Thyroid gland (tissue), 4 donors: ENCODE results near the gene ZNF778.

Experiments used
- POLR2A ChIP-seq, 2 donors: fragments of 450-650 bp; IDR thresholded peaks; one replicate each; pipeline ENCODE4 v1.6.1; 2017; ENCODE audit warnings: antibody characterized with exemption in 2 of 2, mild to moderate bottlenecking in 2 of 2, moderate library complexity in 1 of 2
- TF ChIP-seq, protein P1 (sequence below), 6 experiments: fragments of 200-600 bp in 3 of 6; fragments of 450-650 bp in 3 of 6; sonication (generic) in 3 of 6; IDR thresholded peaks; one replicate each; pipeline ENCODE4 v1.5.1; 2016 to 2019; ENCODE audit warnings: antibody characterized with exemption in 6 of 6, mild to moderate bottlenecking in 2 of 6, inconsistent platforms in 1 of 6, moderate library complexity in 1 of 6

DNA sequence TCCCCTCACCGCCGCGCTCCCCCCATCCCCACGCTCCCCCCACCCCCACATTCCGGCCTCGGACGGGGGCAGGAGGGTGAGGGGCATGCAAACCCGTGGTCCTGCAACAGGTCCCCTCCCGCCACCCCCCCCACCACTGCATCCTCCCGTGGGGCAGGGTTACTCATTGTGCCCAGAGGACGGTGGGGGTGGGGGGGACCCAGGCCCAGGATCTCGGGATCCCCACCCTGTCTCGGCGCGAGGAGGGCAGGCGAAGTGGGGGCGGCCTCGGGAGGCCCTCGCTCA lies 25.7 kb upstream of the ZNF778 start:
- TF ChIP-seq, protein P1, sequence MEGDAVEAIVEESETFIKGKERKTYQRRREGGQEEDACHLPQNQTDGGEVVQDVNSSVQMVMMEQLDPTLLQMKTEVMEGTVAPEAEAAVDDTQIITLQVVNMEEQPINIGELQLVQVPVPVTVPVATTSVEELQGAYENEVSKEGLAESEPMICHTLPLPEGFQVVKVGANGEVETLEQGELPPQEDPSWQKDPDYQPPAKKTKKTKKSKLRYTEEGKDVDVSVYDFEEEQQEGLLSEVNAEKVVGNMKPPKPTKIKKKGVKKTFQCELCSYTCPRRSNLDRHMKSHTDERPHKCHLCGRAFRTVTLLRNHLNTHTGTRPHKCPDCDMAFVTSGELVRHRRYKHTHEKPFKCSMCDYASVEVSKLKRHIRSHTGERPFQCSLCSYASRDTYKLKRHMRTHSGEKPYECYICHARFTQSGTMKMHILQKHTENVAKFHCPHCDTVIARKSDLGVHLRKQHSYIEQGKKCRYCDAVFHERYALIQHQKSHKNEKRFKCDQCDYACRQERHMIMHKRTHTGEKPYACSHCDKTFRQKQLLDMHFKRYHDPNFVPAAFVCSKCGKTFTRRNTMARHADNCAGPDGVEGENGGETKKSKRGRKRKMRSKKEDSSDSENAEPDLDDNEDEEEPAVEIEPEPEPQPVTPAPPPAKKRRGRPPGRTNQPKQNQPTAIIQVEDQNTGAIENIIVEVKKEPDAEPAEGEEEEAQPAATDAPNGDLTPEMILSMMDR (IDR thresholded peaks at IDR 0.05), result no peak
- no peak for TF ChIP-seq POLR2A (IDR thresholded peaks at IDR 0.05)
